ENCODE results near the gene SUN2. TPM values are rescaled to one million over a fixed set of nuclear protein-coding genes. Genes with fewer than 3 reads are reported as not detected.

The SUN2 gene
- total and polyA plus RNA-seq, 9 of the 15 experiments (the other 6 are each of a cell fraction or from before 2014, with no cell fraction given) = 0.11 to 42.6 (median 16.7) TPM

GRCh38 chr22:38700789-38701628 lies 54.8 kb downstream of the SUN2 start, which contains the start of gene JOSD1 (continued):
- TF ChIP-seq TAF1 (IDR thresholded peaks at IDR 0.05; ENCODE audit: control insufficient read depth, extremely low read depth, insufficient read depth, low read length, severe bottlenecking) (peak; percentile 12), ZNF280A (IDR thresholded peaks at IDR 0.05; ENCODE audit: low read depth, partially characterized antibody) (no peak), E2F3 (CRISPR knock-in tag; IDR thresholded peaks at IDR 0.05) (no peak; the same call in 1 of the 2 replicates), TEAD4 (IDR thresholded peaks at IDR 0.05; ENCODE audit: low read length) (no peak), TEAD4 (CRISPR knock-in tag; IDR thresholded peaks at IDR 0.05; ENCODE audit: borderline replicate concordance) (no peak), ARNT (IDR thresholded peaks at IDR 0.05) (no peak), GTF2E2 (tag; IDR thresholded peaks at IDR 0.05) (peak; percentile 50; the same call in 1 of the 2 replicates), E2F4 (CRISPR knock-in tag; IDR thresholded peaks at IDR 0.05; ENCODE audit: low read depth) (no peak), ERF (CRISPR knock-in tag; IDR thresholded peaks at IDR 0.05) (0 out of 2 replicates have a peak, but pooled peaks have one; percentile 26), GATA2 (CRISPR knock-in tag; IDR thresholded peaks at IDR 0.05) (no peak), EP400 (IDR thresholded peaks at IDR 0.05) (peak; percentile 49; the same call in 1 of the 2 replicates), BMI1 (IDR thresholded peaks at IDR 0.05; ENCODE audit: low read length) (no peak), PPARD (CRISPR knock-in tag; IDR thresholded peaks at IDR 0.05) (no peak), ZNF311 (CRISPR knock-in tag; IDR thresholded peaks at IDR 0.05) (0 out of 2 replicates have a peak, but pooled peaks have one; percentile 21), ZBTB2 (IDR thresholded peaks at IDR 0.05) (0 out of 2 replicates have a peak, but pooled peaks have one; percentile 17), MAZ (CRISPR knock-in tag; conservative IDR thresholded peaks at IDR 0.05 in 1 of 2, IDR thresholded peaks at IDR 0.05 in 1 of 2) (peak; percentile 88 to 98), SMAD4 (CRISPR knock-in tag; conservative IDR thresholded peaks at IDR 0.05) (peak; percentile 87), L3MBTL2 (IDR thresholded peaks at IDR 0.05) (peak; percentile 59; the same call in 1 of the 2 replicates), CSDE1 (IDR thresholded peaks at IDR 0.05) (peak in 1 of 2 experiments; percentile 83; a peak in 1 of 4 replicates), JUNB (CRISPR knock-in tag; conservative IDR thresholded peaks at IDR 0.05) (peak; percentile 97)
- TF ChIP-seq, protein P1, sequence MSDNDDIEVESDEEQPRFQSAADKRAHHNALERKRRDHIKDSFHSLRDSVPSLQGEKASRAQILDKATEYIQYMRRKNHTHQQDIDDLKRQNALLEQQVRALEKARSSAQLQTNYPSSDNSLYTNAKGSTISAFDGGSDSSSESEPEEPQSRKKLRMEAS (CRISPR knock-in tag; IDR thresholded peaks at IDR 0.05) = peak; percentile 54
- TF ChIP-seq, protein P2, sequence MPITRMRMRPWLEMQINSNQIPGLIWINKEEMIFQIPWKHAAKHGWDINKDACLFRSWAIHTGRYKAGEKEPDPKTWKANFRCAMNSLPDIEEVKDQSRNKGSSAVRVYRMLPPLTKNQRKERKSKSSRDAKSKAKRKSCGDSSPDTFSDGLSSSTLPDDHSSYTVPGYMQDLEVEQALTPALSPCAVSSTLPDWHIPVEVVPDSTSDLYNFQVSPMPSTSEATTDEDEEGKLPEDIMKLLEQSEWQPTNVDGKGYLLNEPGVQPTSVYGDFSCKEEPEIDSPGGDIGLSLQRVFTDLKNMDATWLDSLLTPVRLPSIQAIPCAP (CRISPR knock-in tag; IDR thresholded peaks at IDR 0.05; ENCODE audit: borderline replicate concordance) = no peak
